Activated effector memory CD4-positive, alpha-beta T cell treated with Interleukin-2 at 50 U/mL for 16 hours (primary cell): ENCODE data around the gene CNTFR.

Experiments
- DNase-seq: peaks from one replicate; pipeline ENCODE4 v3.0.0-alpha.2; 2020

The CNTFR gene

DNA sequence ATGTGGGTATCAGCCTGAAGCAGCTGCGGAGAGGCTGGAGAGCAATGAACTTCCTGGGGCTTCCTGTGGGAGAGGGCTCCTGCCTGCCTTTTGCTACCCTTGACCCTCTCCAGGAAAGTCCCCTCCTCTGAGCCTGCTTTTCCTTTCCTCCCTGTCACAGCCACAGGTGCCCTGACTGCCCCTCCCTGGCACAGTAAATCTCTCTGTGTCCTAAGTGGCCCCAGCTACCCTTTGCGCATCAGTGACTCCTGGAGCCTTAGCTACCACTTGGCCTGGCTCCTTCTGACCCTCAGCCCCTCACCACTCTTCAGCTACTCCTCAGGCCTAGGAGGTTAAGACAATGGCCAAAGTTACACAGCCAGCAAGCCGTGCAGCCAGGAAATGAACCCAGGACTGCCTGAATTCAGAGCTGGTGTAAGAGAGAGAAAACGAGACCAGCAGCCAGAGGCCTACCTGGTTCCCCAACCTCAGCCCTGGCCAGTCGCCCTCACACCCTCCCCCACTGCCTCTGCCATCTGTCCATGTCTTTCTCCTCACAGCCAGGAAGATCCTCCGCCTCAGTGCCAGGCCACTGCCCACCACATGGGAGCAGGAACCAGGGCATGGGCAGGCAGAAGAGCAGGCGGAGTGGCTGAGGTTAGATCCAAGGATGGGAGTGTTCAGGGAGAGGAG lies 18.6 kb downstream of the CNTFR start:
- DNase-seq, result no peak

DNA sequence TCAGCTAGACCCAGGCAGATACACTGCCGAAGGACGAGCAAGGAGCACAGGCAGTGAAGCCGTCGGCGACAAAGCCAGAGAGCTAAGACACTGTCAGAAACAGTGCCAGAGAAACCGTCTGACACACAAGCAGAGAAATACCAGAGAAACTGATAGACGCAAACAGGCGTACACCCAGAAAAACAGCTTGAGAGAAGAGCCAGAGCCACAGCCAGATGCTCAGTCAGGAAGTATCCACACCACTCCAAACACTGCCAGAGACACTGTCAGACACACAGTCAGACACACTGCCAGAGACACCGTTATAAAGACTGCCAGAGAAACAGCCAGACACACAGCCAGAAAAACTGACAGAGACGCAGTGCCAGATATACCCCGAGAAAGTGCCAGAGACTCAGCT lies 19.1 kb downstream of the CNTFR start:
- no peak for DNase-seq

DNA sequence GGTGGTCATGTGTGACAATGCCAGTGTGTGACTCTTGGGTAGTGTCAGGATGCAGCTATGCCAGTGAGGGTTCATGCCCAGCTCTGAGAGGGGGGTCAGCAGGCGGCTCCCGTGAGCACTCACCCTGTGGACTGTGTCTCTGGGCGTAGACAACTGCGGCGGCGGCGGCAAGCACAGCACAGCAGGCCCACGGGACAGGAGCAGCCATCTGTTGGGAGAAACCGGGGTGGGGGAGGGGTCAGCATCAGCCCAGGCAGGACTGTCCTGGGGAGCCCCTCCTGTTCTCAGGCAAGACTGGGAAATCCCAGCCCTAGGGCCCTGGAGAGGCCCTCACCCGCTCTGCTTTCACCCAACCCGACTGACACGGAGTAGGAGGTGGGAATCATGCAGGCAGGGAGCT lies 20.8 kb downstream of the CNTFR start:
- no peak for DNase-seq

DNA sequence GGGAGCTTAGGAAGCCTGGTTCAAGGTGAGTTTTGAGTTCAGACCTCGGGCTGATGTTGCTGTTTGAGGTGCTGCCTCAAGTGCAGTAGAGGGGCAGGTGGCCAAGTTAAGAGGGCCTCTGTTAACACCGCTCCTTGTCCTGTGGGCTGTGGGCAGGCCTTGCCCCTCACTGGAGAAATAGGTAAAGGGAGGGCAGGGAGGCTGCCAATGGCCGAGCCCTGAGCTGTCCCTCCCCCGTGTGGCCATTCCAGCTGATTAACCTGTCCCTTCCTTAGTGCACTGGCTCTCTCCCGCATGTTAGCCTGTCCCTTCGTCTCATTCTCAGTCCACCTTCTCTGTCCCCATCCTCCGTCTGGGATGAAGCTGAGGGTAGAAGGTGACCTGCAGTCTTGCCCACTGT lies 21.4 kb downstream of the CNTFR start:
- DNase-seq, result no peak

DNA sequence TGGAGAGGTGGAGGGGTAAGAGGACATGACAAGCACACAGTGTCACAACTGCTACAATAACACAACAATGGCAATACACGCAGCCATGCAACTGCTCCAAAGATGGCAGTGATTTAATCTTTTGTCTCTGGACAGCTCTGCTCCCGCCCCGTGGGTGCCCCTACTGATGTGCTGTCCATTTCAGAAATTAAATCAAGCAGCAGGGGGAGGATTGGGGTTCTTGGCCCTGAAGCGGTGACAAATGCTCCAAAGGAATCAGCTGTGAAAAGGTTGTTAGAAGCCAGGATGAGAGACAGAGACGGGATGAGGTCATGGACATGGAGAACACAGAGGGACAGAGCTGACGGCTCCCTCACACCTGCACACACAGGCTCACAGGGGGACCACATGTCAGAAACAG lies 22.6 kb downstream of the CNTFR start:
- DNase-seq, result no peak

DNA sequence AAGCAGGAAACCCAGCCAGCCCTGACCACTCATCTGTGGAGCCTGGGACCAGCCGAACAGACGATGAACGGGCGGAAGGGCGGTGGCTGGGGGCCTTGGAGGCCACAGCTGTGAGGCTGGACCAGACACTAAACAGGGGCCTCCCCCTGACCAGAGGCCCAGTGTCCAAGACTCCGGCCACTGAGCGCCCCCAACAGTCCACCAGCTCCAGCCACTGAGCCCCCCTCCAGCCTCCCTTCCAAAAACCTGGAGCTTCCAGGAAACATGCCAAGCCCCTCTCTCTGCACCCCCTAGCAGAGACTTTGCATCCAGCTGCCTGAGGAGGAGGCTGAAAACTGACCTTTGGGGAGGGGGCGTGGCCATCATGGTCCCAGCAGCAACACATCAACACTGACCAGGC lies 23.2 kb downstream of the CNTFR start:
- no peak for DNase-seq

DNA sequence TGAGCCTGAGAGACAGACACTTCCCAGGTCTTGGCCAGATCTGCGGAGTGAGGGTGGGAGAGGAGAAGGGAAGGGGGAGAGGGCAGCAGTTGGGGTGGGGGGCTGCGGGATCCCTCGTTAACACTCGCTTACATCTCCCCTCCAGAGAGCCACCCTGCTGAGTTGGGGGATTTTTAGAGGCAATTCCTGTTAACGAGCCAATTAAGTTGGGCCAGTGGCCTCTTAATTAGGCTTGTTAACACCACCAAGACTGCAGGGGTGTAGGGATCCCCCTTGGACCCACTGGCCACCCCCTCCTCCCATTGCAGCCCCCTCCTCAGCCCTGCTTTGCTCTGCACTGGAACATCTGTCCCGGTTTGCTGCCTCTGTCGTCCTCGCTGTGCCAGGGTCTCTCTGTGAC lies 23.7 kb downstream of the CNTFR start:
- no peak for DNase-seq

DNA sequence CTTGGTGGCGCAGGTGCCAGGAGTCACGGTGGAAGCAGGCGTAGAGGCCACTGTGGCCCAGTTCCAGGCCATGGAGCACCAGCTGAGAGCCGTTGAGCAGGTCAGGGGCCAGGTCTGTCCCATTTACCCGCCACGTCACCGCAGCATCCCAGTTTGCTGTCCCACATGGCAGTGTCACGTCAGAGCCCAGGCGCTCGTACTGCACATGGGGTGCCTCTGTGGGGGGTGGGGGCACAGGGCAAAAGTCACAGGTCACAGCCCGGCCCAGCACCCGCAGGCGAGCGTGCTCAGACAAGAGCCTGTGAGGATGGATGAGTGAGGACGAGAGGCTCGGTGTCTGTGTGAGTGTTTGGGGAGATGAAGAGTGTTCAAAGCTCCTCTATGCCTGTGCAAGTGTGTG lies 24.9 kb downstream of the CNTFR start:
- no peak for DNase-seq

DNA sequence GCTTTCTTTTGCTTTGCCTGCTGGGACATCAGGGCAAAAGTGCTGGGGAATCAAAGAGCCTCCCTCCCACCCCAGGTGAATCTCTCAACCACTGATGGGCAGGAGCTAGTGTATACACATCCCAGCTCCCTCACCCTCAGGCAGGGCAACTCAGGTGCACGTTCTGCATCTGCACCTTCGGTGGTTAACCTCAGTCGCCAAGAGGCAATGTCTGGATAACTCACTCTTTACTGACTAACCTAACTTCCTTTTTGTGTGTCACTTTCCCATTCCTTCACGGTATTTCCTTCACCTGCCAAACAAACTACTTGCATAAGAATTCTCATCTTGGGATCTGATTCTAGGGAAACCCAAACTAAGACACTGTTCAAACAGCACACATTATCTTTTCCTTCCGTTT lies 26.3 kb downstream of the CNTFR start:
- no peak for DNase-seq

DNA sequence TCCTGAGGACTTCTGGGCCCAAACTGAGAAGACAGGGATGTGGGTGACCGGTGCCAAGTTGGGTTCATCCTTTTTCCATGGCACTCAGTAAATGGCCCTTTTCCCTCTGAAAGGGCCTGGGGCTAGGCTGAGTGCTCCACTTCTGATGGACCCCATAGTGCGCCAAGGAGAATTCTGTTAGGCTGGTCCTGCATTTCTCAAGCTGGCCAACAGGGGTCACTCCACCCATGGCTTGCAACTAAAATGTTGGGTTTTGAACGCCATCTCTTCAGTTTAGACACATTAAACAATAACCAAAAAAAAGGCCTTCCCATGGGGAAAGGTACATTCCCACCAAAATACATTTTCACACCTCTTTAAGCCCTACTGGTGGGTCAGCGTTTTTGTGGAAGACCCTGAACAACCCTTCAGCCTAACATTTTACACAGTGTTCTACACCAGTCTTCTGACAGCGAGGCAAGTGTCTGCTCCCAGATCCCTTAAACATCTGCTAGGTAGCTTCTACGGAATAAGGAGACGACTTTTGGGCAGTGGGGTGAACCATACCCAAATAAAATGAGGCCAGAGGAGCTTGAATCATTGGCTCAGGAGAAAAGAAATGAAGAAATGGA lies 27.3 kb downstream of the CNTFR start:
- DNase-seq, result no peak

DNA sequence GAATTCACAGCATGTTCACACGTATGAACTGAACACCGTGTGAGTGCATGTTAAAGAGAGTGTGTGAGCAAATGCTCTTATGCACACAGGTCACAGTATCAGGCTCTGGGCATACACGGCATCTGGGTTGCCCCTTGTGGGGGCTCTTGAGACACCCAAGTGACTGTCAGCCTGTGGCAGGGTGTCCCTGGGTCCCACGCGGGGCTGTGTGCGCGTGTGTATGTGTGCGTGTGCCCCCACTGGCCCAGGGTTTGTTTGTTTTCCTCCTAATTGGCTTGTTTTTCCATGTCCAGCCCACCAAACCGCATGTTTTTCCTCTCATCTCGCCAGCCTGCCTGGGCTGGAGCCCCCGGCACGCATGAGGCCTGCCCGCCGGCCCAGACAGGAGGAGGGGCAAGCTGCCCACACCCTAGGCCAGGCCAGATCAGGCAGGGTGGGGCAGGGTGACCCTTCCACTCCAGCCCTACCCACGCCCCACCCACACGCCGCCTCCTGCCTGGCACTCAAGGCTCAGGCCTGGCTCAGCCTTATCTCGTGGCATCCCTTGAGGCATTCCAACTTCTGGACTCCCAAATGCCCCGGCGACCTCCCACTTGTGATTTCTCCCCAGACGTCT lies 28.8 kb downstream of the CNTFR start:
- DNase-seq, result no peak

DNA sequence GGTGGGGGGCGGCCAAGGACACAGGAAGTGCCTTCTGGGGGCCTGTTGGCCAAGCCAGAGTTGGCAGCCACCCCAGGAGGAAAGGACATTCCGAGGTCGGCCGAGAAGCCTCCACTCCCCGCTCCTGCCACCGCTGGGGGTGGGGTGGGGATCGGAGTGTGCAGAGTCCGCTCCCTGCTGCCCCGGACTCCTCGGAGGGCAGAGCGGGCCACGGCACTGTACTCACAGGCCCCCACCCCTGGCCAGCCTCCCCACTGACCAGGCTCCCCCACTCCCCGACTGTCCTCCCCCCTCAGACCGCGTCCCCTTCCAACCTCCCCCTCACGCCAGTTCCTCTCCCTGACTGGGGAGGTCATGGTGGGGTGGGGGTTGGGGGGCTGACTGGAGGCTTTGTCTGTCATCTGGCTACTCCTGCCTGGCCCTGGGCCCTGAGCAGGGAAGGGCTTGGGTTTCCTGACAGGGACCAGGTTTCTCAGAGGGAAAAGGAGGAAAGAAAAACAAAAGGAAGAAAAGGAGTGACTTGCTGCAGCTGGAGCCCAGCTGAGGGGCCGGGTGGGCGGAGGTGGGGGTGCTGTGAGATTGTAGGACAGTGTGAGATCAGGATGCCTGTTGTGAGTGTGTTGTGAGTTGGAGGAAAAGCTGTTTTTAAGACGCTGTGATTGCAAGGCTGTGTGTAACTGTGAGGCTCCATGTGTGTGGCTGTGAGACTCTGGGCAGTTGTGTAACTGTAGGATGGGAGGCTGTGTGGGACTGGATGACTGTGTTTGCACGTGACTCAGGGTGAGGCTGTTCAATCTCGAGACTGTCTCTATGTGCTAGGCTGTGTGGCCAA lies 29.7 kb downstream of the CNTFR start:
- no peak for DNase-seq

DNA sequence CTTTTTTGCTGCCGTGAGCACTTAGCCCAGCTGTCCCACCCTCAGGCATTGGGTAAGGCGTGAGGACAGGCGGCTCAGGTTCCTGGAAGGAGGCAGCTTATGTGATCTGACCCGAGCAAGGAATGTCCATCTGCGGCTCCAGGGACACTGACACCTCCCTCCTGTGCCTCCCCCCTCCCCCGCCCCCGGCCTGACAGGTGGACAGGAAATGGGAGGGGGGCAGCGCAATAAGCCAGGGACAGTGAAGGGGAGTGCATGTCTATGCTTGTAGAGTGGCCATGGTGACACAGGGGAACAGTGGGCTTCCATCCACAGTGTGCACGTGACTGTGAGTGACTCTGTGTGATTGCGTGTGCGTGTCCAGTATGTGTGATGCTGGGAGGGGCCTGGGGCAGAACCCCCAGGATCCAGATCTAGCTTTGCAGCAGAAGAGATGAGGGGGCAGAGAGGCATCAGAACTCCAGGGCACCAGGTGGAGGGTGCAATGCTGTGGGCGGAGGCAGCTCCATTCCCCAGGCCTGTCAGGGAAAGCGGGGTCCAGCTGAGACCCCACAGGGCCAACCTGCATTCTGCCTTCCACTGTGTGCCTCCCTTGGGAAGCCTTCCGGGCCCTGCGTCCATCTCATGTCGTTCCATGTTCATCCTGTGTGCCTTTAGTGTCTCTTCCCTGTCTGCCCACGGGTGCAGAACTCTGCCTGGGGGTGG lies 30.5 kb downstream of the CNTFR start:
- DNase-seq, result no peak

DNA sequence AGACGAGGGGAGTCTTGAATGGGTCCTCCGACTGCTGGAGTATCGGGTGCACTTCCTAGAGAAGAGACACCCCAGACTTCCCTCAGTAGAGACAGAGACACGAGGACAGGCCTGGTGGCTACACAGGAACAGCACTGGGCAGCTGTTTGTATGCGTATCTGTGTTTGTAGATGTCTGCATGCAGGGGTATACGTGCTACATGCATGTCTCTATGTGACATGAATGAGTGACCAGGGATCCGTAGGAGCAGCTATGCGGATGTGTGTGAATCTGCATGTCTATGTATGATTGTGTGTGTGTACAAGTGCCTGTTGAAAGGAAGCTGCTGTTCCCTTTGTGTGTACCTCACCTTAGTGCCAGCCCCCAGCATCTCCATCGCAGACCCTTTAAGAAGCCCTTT lies 31.2 kb downstream of the CNTFR start:
- no peak for DNase-seq

DNA sequence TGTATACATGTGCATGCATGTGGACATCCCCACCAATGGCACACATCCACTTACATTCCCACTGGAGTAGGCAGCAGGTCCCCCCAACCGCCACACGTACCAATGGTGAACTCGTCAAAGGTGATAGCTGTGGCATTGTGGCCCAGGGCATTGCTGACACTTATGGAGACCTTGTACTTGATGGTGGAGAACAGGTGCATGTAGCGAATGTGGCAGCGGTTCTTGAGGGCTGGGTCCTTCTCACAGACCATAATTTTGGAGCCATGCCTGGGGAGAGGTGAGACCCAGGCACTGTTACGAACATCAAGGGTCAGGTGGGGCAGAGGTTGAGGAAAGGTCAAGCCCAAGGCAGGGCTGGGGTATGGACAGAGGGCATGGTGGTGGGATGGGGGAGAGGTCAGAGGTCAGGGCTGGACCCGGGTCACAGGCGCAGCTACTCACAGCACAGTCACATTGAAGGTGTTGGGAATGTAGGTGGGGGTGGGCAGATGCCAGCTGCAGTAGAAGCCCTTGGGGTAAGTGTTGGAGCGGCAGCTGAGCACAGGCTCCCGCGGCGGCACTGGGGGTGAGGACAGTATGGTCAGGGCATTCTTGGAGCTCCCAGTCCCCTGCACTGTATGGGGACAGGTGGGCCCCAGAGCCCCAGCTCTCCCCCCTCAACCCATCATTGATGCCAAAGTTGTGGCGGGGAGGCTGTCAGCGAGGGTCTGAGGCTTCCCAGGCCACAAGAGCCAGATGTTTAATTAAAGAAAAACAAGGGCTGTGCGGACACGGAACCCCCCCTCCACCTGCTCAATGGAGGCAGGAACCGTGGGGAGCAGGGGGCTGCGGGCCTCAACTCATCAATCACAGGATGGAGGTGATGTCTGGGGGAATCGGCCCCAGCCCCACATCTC lies 31.9 kb downstream of the CNTFR start:
- DNase-seq, result no peak

DNA sequence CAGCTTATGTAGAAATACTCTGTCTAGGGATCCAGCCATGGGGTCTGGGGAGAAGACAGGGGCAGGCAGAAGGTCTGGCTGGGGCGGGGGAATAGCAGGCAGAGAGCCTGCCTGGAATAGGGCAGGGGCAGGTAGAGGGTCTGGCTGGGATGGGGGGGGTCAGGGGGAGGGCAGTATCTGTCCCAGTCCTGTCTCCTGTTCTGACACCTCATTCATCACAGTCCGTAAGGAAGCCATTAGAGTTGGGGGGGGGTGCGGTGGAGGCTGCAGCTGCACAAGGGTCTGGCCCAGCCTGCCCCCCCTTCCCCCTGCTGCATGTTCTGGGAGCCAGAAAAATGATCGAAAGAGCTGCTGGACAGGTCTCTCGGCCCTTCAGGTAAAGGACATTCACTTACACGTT lies 32.6 kb downstream of the CNTFR start:
- DNase-seq, result no peak

DNA sequence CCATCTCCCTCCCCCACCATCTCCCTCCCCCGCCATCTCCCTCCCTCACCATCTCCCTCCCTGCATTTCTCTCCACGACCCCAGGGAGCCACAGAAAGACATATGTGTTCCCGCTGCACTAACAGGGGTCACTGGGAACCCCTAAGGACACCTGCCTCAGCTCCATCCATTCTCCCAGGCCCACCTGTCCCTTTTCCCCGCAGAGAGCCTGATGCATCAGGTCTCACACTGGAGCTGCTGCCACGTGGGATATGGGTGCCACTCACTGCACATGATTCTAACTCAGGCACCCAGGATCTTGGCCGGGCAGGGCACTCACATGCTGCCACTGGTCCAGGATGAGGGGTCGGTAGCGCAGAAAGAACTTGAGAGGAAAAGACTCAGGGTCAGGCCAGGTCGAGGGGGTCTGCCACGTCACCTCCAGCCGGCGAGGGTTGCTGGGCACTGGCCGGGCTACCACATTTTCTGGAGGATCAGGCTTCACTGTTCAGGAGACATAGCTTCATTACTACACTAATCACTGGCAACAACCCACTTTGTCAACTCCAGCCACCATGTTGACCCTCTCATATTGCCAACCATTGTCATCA lies 33.5 kb downstream of the CNTFR start:
- no peak for DNase-seq

DNA sequence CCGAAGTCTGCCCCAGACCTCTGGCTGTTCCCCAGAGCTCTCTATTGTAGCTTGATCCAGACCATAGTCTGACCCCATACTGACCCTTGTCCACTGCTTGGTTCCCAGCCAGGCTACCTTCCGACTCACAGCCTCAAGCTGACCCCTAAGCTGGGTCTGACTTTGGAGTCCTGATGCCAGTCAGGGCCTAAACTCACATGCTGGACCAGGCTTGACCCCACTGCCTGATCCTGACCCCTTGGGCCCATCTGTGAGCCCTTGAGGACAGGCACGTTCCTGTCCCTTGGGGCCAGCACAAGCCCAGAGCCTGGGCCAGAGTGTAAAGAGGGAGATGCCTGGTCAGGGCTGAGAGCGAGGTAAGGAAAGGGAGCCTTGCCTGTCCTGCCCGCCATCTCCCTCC lies 34.0 kb downstream of the CNTFR start:
- DNase-seq, result no peak

DNA sequence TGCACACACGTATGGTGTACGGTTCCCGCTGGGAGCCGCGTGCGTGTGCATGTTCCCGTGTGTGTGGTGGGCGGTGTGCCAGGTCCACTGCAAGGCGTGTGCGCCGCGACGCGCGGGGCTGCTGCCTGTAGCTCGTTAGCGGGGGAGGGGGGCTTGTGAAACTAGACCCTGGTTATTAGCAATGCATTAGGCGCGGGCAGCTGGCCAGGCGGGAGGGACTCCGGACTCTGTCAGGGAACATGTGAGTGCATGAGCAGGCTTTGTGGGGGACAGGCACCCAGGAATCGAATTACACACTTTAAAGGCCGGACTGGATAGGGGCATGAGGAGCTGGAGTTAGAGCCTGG lies 34.5 kb downstream of the CNTFR start:
- DNase-seq, result no peak

DNA sequence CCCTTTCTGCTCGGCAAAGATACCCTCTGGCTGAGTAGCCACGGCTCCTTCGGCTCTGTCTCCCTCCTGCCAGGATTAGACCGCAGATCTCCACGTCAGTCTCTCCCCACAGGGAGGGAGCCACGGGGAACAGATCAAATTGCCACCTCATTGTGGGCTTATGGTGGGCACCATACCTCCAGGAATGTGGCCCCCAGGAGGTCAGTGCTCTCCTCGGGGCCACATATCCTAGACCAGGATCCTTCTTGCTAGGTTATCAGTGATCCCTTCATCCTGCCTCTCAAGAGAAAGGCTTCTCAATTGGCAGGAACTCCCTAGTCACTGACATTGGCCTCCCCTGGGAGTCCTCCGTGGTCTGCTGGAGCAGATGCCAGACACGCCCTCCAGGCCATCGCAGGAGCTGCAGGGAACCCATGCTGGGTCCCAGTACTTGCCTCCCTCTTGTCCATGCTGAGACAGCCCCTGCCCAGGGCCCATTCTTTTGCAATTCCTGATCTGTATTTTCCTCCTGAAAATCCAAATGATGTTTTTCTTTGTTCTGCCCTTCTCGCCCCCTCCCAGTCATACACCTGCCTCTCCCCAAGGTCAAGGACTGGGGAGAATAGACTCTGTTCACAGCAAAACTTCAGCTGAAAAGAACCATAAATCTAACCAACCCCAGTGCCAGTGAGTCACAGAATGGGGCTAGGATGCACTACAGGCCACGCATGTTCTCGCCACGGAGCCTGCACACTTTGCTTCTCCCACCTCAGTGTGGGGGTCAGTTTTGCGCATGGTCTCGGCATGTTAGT lies 35.1 kb downstream of the CNTFR start:
- DNase-seq, result no peak

DNA sequence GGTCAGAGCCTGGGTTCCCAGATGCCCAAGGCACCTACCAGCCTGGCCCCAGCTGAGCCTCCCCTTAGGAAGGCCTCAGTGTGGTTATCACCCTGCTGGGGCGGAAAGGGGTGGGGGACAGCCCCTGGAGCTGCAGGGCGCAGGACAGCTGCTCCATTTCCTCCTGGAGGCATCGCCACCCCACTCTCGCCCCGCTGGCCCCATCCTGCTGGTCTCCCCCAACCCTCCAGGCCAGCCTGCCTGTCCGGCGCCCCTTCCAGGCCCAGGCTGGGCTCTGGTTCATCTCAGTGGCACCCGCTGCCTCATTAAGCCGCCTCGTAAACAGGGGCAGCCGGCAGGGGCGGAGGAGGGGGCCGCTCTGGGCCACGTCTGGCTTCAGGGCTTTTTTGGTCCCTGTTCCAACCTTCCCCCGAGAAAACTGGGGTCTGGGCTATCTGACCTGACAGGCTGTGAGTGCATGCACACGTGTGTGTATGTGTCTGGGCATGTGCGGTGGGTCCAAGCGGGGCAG lies 36.0 kb downstream of the CNTFR start:
- no peak for DNase-seq
